ENCODE data around the gene NTHL1.

The NTHL1 gene

GRCh38 chr16:2009791-2010510, 37.7 kb downstream of the NTHL1 start, which contains the start of gene ZNF598:
ZNF598 (minus strand) TSS chr16:2009821.
- Histone ChIP-seq H3K79me1 (ENCODE audit: low read length) (peaks cover 7% of the 10 kb centered on the region), H4K12ac (ENCODE audit: low read depth, low read length) (peak within 1 kb of the TSS; percentile 90), H3K18ac (ENCODE audit: low read length) (peak within 1 kb of the TSS; percentile 81), H3K4me2 (ENCODE audit: low read length) (peak within 1 kb of the TSS; percentile 85), H3K9me3 (ENCODE audit: insufficient read depth, low read depth, low read length) (peaks cover 1% of the 10 kb centered on the region), H3K23ac (ENCODE audit: low read length) (no peak within 1 kb of the TSS), H2BK120ac (ENCODE audit: insufficient read depth, low read length, poor library complexity) (peak within 1 kb of the TSS; percentile 52), H3K4me3 (ENCODE audit: low read depth, low read length) (peak within 1 kb of the TSS; percentile 96), H4K8ac (ENCODE audit: low read depth, low read length) (peak within 1 kb of the TSS; percentile 89), H3K27me3 (ENCODE audit: insufficient read depth, low read length) (no peaks in the 10 kb centered on the region), H2BK12ac (ENCODE audit: low read length) (no peak within 1 kb of the TSS), H2AFZ (ENCODE audit: insufficient read depth, low read length, poor library complexity) (peak within 1 kb of the TSS; percentile 50), H4K91ac (ENCODE audit: low read depth, low read length) (peak within 1 kb of the TSS; percentile 87), H3K4ac (ENCODE audit: low read depth, low read length) (peak within 1 kb of the TSS; percentile 68), H2BK5ac (ENCODE audit: low read depth, low read length, poor library complexity) (peak within 1 kb of the TSS; percentile 62), H3K14ac (ENCODE audit: low read length) (peak within 1 kb of the TSS; percentile 88), H3K36me3 (ENCODE audit: control insufficient read depth in 1 of 2, insufficient read depth in 2 of 2, low read length in 2 of 2) (peaks cover 6 to 9% of the 10 kb centered on the region in 2 experiments), H3K79me2 (ENCODE audit: control insufficient read depth, insufficient read depth, low read length, poor library complexity) (peaks cover 13% of the 10 kb centered on the region), H2AK5ac (ENCODE audit: low read length) (peak within 1 kb of the TSS; percentile 88), H3K4me1 (ENCODE audit: control insufficient read depth in 1 of 2, insufficient read depth in 2 of 2, low read length in 2 of 2) (peaks cover 8 to 21% of the 10 kb centered on the region in 2 experiments), H3K9ac (ENCODE audit: low read length) (peak within 1 kb of the TSS; percentile 99), H3K27ac (ENCODE audit: low read depth, low read length) (peak within 1 kb of the TSS; percentile 40)
- WGBS (ENCODE audit: extremely low coverage, insufficient coverage, insufficient read length), result no CpG with 5 or more reads among the region's 52 CpGs
- DNase-seq, result peak; percentile 83 to 92

GRCh38 chr16:2009164-2009711, 38.4 kb downstream of the NTHL1 start:
- Histone ChIP-seq H3K4me3 (ENCODE audit: low read depth, low read length) (peak overlapping the region; percentile 96), H3K9ac (ENCODE audit: low read length) (peak overlapping the region; percentile 99), H3K27ac (ENCODE audit: low read depth, low read length) (peak overlapping the region; percentile 22), H2BK120ac (ENCODE audit: insufficient read depth, low read length, poor library complexity) (peak overlapping the region; percentile 52), H3K27me3 (ENCODE audit: insufficient read depth, low read length) (no peaks in the 10 kb centered on the region), H3K79me1 (ENCODE audit: low read length) (peaks cover 7% of the 10 kb centered on the region), H2AFZ (ENCODE audit: insufficient read depth, low read length, poor library complexity) (peak overlapping the region; percentile 50), H3K4ac (ENCODE audit: low read depth, low read length) (peak overlapping the region; percentile 68), H3K36me3 (ENCODE audit: control insufficient read depth in 1 of 2, insufficient read depth in 2 of 2, low read length in 2 of 2) (peaks cover 7 to 9% of the 10 kb centered on the region in 2 experiments), H4K91ac (ENCODE audit: low read depth, low read length) (peak overlapping the region; percentile 81), H3K79me2 (ENCODE audit: control insufficient read depth, insufficient read depth, low read length, poor library complexity) (peaks cover 13% of the 10 kb centered on the region), H3K18ac (ENCODE audit: low read length) (peak overlapping the region; percentile 81), H4K12ac (ENCODE audit: low read depth, low read length) (peak overlapping the region; percentile 73), H2BK5ac (ENCODE audit: low read depth, low read length, poor library complexity) (peak overlapping the region; percentile 26), H4K8ac (ENCODE audit: low read depth, low read length) (peak overlapping the region; percentile 77), H2AK5ac (ENCODE audit: low read length) (peak overlapping the region; percentile 32), H3K4me2 (ENCODE audit: low read length) (peak overlapping the region; percentile 85), H2BK12ac (ENCODE audit: low read length) (no peak overlapping the region), H3K14ac (ENCODE audit: low read length) (peak overlapping the region; percentile 88), H3K9me3 (ENCODE audit: insufficient read depth, low read depth, low read length) (peaks cover 1% of the 10 kb centered on the region), H3K23ac (ENCODE audit: low read length) (no peak overlapping the region), H3K4me1 (ENCODE audit: control insufficient read depth in 1 of 2, insufficient read depth in 2 of 2, low read length in 2 of 2) (peaks cover 9 to 23% of the 10 kb centered on the region in 2 experiments)
- WGBS (ENCODE audit: extremely low coverage, insufficient coverage, insufficient read length), result no CpG with 5 or more reads among the region's 55 CpGs
- DNase-seq, result peak in 1 of 2 donors; percentile 43

- Histone ChIP-seq H4K91ac (ENCODE audit: low read depth, low read length) (no peak overlapping the region), H2BK5ac (ENCODE audit: low read depth, low read length, poor library complexity) (no peak overlapping the region), H3K79me1 (ENCODE audit: low read length) (peaks cover 7% of the 10 kb centered on the region), H3K27ac (ENCODE audit: low read depth, low read length) (no peak overlapping the region), H3K18ac (ENCODE audit: low read length) (no peak overlapping the region), H3K4me3 (ENCODE audit: low read depth, low read length) (peak overlapping the region; percentile 96), H3K14ac (ENCODE audit: low read length) (no peak overlapping the region), H4K12ac (ENCODE audit: low read depth, low read length) (no peak overlapping the region), H3K4me1 (ENCODE audit: control insufficient read depth in 1 of 2, insufficient read depth in 2 of 2, low read length in 2 of 2) (peaks cover 13 to 26% of the 10 kb centered on the region in 2 experiments), H3K79me2 (ENCODE audit: control insufficient read depth, insufficient read depth, low read length, poor library complexity) (peaks cover 13% of the 10 kb centered on the region), H3K9me3 (ENCODE audit: insufficient read depth, low read depth, low read length) (peaks cover 1% of the 10 kb centered on the region), H2AFZ (ENCODE audit: insufficient read depth, low read length, poor library complexity) (no peak overlapping the region), H2BK12ac (ENCODE audit: low read length) (no peak overlapping the region), H3K36me3 (ENCODE audit: control insufficient read depth in 1 of 2, insufficient read depth in 2 of 2, low read length in 2 of 2) (peaks cover 7 to 9% of the 10 kb centered on the region in 2 experiments), H3K27me3 (ENCODE audit: insufficient read depth, low read length) (no peaks in the 10 kb centered on the region), H3K4ac (ENCODE audit: low read depth, low read length) (peak overlapping the region; percentile 56), H2AK5ac (ENCODE audit: low read length) (no peak overlapping the region), H3K4me2 (ENCODE audit: low read length) (peak overlapping the region; percentile 85), H3K9ac (ENCODE audit: low read length) (peak overlapping the region; percentile 99), H4K8ac (ENCODE audit: low read depth, low read length) (no peak overlapping the region), H2BK120ac (ENCODE audit: insufficient read depth, low read length, poor library complexity) (no peak overlapping the region), H3K23ac (ENCODE audit: low read length) (no peak overlapping the region)
- peak in 1 of 2 donors; percentile 52 for DNase-seq
- no CpG with 5 or more reads among the region's 23 CpGs for WGBS (ENCODE audit: extremely low coverage, insufficient coverage, insufficient read length)
These were observed 38.9 kb downstream of the NTHL1 start for GRCh38 chr16:2008631-2009163.

GRCh38 chr16:2008009-2008526, 39.6 kb downstream of the NTHL1 start:
- peaks cover 13% of the 10 kb centered on the region for H3K79me2 ChIP-seq (ENCODE audit: control insufficient read depth, insufficient read depth, low read length, poor library complexity)

More at GRCh38 chr16:2008009-2008526, 39.6 kb downstream of the NTHL1 start:
- Histone ChIP-seq H3K14ac (ENCODE audit: low read length) (no peak overlapping the region), H2BK120ac (ENCODE audit: insufficient read depth, low read length, poor library complexity) (no peak overlapping the region), H4K8ac (ENCODE audit: low read depth, low read length) (no peak overlapping the region), H3K27ac (ENCODE audit: low read depth, low read length) (no peak overlapping the region), H2BK12ac (ENCODE audit: low read length) (no peak overlapping the region), H3K9me3 (ENCODE audit: insufficient read depth, low read depth, low read length) (peaks cover 1% of the 10 kb centered on the region), H3K4ac (ENCODE audit: low read depth, low read length) (peak overlapping the region; percentile 32), H4K91ac (ENCODE audit: low read depth, low read length) (no peak overlapping the region), H2BK5ac (ENCODE audit: low read depth, low read length, poor library complexity) (no peak overlapping the region), H3K4me3 (ENCODE audit: low read depth, low read length) (no peak overlapping the region), H3K79me1 (ENCODE audit: low read length) (peaks cover 7% of the 10 kb centered on the region), H3K36me3 (ENCODE audit: control insufficient read depth in 1 of 2, insufficient read depth in 2 of 2, low read length in 2 of 2) (peaks cover 12 to 14% of the 10 kb centered on the region in 2 experiments), H2AK5ac (ENCODE audit: low read length) (no peak overlapping the region), H3K4me1 (ENCODE audit: control insufficient read depth in 1 of 2, insufficient read depth in 2 of 2, low read length in 2 of 2) (peaks cover 13 to 26% of the 10 kb centered on the region in 2 experiments), H4K12ac (ENCODE audit: low read depth, low read length) (no peak overlapping the region), H2AFZ (ENCODE audit: insufficient read depth, low read length, poor library complexity) (no peak overlapping the region), H3K27me3 (ENCODE audit: insufficient read depth, low read length) (no peaks in the 10 kb centered on the region), H3K23ac (ENCODE audit: low read length) (no peak overlapping the region), H3K9ac (ENCODE audit: low read length) (no peak overlapping the region), H3K4me2 (ENCODE audit: low read length) (peak overlapping the region; percentile 85), H3K18ac (ENCODE audit: low read length) (no peak overlapping the region)
- no CpG with 5 or more reads among the region's 15 CpGs for WGBS (ENCODE audit: extremely low coverage, insufficient coverage, insufficient read length)
- DNase-seq, result peak; percentile 85 to 91

Data from trophoblast cell (in vitro differentiated cells and primary cell).